HCT116 (cell line): Measurements from ENCODE around the gene MAP4.

Experiments used
- CTCF ChIP-seq, 3 experiments: fragments of 200-600 bp in 1 of 3; sonication (generic) in 1 of 3; IDR thresholded peaks in 2 of 3; conservative IDR thresholded peaks in 1 of 3; 2 replicates each; pipeline ENCODE4 v1.5.1; 2012 to 2017; ENCODE audit warnings: low read depth in 2 of 3, low read length in 2 of 3, antibody characterized with exemption in 1 of 3, borderline replicate concordance in 1 of 3, control low read depth in 1 of 3, mild to moderate bottlenecking in 1 of 3, mixed read lengths in 1 of 3, mixed run types in 1 of 3, moderate library complexity in 1 of 3; ENCODE audit not compliant: insufficient read depth in 1 of 3
- EZH2phosphoT487 ChIP-seq: fragments of 200-600 bp; IDR thresholded peaks from 2 replicates; pipeline ENCODE4 v1.6.1; 2018; ENCODE audit warnings: antibody characterized with exemption, borderline replicate concordance
- SP1 ChIP-seq: IDR thresholded peaks from 2 replicates; pipeline ENCODE4 v1.6.1; 2012; ENCODE audit warnings: low read depth
- SRF ChIP-seq: IDR thresholded peaks from 2 replicates; pipeline ENCODE4 v1.6.1; 2012; ENCODE audit warnings: low read depth
- ZBTB33 ChIP-seq: IDR thresholded peaks from 2 replicates; pipeline ENCODE4 v1.6.1; 2011; ENCODE audit warnings: mild to moderate bottlenecking, low read length, moderate library complexity; ENCODE audit not compliant: insufficient replicate concordance; ENCODE audit errors: extremely low read depth

- TF ChIP-seq CTCF (IDR thresholded peaks at IDR 0.05 in 2 of 3, conservative IDR thresholded peaks at IDR 0.05 in 1 of 3; ENCODE audit: borderline replicate concordance in 1 of 3, insufficient read depth in 1 of 3, low read depth in 2 of 3, low read length in 2 of 3) (no peak), SP1 (no peak), SRF (no peak), EZH2phosphoT487 (no peak), ZBTB33 (no peak)
Observed at GRCh38 chr3:47980795-47981194, 35.4 kb downstream of the MAP4 start.
